HG03521 (cell line): ENCODE data around the gene SMIM41.
"Not testable (repeated sequence)": the region's sequence is repeated elsewhere in the genome, so short reads cannot be mapped to it uniquely, and the experiment has no call there.

Experiments used
- ATAC-seq: cut with Tn5 transposase; IDR thresholded peaks from one replicate; pipeline ENCODE4 v1.9.1; 2021; ENCODE audit warnings: mild to moderate bottlenecking, moderate library complexity; ENCODE audit not compliant: unreplicated experiment

SMIM41 gene

DNA sequence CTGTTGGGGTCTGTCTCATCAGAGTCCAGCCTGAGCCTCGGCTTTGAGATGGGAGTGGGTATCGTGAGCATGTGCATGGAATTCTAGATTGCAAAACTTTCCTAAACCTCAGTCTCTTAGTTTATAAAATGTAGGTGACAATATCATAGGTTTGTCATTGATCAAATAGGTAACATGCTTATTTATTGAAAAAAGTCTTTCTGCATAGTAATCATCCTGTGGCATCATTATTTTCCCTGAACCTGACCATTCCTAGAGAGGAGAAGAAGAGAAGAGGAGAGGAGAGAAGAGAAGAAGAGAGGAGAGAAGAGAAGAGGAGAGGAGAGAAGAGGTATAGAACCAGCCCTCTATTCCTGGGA is 4.1 kb downstream of the SMIM41 start:
- ATAC-seq, result no peak

DNA sequence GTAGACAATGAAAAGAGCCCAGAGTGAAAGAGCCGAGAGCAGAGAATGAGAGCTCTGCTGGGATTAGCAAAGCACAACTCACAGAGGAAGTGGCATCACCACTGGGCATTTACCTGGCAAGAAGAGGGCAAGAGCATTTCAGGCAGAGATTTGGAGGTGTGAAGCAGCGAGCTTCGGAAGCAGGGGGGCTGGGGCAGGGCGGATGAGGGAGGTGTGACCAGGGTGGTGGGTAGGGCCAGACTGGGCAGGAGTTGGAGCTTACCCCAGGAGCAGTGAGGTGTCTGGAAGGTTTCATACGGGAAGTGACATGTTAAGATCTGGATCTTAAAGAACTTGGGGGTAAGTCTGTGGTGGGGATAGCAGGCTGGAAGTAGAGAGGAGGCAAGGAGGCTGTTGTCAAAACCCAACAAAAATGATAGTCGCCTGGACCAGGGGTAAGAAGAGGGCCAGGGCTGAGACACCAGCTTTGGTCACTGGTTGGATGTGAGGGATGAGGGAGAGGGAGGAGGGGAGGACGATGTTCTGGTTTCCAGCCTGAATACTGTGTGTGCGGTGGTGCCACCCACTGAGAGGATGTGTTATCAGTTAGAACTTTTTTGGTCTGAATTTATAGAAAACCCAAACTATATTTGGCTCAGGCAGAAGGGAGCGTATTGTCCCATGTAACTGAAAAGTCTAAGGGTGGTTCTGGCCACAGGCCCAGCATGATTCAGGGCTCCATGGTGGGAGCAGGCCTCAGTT is 5.2 kb downstream of the SMIM41 start:
- no peak for ATAC-seq

DNA sequence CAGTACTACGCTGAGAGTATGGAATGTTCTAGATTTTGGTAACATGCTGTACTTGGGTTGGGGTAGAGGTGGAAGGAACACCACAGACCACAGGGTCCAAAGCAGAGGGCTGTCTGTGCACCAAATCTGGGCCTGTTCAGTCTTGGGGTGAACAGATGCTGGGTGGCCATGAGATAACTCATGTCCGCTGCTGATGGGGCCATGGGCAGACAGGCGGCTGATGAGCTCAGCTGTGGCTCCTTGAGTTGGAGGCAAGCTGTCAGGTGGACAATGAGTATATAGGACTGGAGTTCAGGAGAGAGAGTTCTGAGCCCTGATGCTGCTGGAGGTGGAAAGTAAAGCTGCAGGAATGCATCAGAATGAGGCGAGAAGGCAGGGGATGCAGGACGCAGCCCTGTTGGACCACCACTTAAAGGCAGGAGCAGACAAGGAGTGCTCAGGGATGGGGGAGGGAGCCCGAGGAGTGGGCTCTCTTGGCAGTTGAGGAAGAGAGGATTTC is 6.2 kb downstream of the SMIM41 start:
- ATAC-seq, result no peak

DNA sequence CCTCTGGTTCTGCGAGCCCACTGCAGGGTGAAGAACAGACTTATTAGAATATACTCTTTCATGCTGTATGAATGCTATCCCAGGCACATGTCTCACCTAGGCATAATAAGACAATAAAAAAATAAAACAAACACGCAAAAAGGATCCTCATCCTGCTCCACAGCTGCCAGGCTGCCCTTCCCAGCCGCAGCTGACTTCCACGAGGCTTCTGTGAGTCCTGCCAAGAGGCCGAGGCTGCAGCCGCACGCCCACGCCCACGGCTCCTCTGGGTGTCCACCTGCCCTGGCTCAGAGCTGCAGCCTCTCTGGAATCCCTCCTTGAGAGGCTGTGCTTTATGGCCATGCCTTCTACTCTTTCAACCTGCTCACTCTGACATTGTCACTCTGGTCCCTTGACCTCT is 6.9 kb downstream of the SMIM41 start:
- ATAC-seq, result no peak

DNA sequence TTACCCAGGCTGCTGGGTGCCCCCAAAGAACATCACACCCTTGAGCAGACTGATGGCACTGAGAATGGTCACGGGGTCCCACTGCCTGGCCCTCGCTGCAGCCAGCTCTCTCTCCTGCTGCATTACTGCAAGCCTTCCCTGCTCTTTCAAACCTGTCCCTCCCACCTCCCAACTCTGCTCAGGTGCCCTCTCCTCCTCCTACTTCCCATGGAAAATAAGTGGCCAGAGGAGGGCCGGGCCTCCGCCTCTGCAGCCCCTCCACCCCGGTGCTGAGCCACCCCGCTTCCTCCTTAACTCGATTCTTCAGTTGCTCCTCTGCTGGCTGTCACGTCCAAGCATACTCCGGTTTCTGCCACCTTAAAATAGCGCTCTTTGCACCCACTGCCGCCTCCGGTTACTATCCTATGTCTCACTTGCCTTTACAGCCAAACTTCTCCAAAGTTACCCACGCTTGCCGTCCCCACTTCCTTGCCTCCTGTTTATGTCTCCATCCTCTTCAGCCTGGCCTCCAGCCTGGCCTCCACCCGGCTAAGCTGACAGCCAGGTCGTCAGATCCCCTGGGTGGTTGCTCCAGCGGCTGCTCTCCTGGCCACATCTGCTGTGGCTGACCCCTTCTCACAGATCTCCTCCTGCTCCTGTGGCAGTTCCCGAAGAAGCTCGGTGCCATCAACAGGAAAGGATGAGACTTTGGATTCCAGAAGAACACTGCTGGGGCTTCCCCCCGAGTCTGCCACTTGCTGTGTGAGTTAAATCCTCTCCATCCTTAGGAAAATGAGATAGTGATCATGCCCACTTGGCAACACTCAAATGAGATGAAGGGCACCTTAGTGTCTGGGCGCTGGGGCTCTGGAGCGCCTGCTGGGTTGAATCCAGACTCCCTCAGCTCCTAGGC is 7.7 kb downstream of the SMIM41 start:
- no peak for ATAC-seq

DNA sequence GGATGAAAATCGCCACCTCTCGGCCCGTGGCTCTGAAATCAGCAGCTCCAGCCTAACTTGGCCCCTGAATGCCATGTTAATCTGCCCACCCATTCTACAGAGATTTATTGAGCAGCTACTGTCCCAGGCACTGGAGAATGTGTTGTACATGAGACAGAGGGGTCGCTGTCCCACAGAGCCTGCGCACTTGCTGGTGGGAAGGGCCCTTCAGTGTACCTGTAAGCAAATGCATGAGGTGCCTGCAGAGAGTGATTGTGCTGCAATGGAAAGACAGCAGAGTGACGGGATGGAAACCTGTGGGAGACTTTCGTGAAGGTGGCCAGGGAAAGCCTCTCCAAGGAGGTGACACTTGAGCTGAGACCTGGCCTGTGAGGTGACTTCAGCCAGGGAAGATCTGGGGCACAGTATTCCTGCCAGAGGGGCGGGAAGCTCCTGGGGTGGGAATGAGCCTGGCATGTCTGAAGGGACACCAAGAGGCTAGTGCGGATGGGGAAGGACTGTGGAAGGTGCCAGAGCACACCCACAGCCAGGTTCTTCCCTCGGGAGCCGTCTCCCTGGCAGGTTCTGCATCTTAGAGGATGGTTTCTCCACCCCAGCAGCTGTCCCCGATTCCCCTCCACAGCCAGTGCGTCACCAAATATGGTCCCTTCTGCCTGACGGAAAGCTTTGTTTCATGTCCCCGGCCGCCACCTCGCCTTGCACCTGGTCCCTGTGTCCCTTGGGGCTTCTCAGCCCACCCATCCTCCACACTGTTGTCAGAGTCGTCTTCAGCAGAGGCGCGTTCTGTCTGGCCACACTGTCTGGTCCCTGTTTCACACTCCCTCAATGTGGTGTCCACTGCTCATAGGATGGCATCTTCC is 8.7 kb downstream of the SMIM41 start:
- ATAC-seq, result no peak

DNA sequence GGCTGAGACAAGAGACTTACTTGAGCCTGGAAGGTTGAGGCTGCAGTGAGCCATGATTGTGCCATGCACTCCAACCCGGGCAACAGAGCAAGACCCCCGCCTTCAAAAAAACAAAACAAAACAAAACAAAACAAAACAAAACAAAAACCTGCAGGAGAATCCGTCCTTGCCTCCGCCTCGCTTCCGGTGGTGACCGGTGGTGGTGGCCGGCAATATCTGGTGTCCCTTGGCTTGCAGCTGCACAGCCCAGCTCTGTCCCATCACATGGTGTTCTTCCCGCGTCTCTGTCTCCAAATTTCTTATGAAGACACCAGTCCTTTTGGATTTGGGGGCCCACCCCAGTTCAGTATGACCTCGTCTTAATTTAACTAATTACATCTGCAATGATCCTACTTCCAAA is 10.0 kb downstream of the SMIM41 start:
- no peak for ATAC-seq

DNA sequence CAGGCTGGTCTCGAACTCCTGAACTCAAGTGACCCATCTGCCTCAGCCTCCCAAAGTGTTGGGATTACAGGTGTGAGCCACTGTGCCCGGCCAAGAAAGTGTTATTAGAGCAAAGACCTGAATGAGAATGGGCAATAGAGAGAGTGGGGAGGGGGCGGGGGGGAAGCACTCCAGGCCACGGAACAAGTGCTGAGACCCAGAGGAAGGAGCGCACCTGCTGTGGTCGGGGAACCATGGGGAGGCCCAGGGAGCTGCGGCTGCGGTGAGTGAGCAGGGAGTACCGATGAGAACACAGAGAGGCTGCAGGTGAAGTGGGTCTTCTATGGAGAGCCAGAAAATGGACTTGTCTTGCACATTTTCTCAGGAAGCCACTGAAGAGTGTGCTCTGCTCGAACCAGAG is 10.8 kb downstream of the SMIM41 start:
- no peak for ATAC-seq

DNA sequence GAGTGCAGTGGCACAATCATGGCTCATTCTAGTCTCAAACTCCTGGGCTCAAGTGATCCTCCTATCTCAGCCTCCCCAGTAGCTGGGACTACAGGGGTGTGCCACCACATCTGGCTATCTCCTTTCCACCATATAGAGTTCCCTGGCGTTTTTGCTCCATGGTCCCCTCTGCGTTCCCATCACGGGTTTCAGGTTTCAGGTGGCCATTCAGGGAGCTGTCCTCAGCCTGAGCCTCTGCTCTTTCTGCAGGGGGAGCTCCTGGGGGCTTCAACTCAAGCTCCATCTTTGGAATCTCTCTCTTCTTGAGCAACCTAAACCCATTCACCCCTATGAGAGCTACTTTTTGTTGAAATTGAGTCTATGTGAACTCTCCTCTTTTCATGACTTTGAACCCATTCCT is 11.6 kb downstream of the SMIM41 start:
- no peak for ATAC-seq

DNA sequence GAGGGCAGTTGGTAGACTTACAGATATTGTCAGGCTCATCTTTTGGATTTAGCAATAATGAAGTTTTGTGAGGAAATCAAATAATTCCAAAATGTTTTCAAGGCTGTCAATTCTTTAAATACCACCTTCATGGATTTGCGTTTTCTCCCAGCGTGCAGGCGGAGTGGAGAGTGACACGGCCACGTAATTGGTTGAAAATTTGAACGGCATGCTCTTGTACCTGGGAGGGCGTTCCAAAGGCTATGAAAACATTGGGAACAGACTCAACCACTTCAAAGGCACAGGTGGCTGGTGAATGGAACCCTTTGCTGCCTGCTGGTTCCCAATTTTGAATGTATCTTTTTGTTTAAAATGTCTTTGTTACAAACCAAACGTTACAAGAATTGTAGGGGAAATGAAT is 12.4 kb downstream of the SMIM41 start:
- ATAC-seq, result no peak

DNA sequence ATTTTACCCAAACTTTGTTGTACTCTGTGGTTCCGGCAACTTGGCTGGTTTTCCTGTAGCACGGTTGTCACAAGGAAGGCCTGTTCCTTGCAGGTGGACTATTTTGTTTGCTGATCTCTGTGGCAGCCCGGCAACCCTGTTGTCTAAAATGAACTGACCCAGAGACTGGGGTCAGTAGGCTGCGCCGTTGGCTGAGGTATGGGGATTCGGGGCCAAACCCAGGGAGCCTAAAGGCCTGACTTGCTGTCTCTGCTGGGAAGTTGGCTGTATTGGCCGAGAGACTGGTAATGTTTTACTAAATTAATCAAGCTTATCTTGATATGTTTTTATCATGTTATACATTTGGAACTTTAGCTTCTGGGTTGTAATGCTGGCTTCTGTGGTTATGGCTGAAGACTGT is 13.8 kb downstream of the SMIM41 start:
- no peak for ATAC-seq

DNA sequence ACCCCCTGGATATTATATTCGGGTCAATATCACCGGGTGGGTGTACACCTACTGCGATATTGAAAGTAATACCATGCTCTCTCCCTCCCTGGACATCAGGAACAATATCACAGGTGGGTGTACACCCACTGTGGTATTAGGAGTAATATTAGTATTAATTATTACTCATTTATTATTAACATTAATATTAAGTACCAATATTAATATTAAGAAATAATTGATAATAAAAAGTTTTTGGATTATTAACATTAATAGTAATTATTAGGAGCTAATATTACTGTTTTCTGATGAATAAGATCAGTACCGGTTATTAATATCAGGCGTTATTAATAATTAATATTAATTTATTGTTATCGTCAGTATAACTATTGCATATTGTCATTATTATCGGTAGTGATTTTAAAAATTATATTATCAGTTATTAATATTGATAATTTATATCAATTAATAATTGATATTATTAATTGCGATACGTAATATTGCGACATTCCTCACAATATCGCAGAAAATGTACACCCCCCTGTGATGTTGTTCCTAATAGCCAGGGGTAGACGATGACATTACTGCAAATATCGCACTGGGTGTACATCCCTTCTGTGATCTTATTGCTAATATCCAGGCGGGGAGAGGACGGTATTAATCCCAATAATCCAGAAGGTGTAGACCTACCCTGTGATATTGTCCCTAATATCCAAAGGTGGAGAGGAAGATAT is 17.0 kb downstream of the SMIM41 start:
- no peak for ATAC-seq

DNA sequence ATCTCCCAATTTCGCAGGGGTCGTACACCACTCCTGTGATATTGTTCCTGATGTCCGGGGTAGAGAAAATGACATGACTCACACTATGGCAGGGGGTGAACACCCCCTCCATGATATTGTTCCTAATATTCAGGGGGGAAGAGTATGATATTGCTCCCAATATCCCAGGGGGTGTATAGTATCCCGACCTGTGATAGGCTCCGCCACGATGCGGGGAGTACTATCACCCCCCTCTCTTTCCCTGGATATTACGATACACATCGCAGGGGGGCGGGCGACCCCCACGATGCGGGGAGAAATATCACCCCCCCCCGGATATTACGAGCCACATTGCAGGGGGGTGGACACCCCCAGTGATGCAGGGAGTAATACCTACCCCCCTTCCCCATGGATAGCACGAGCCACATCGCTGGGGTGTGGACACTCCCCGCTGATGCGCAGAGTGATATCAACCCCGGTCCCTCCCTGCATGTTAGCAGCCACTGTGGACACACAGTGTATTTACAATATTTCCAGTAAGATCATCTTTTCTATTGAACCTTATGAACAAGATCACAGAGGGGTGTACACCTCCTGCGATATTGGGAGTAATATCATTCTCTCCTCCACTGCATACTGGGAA is 17.7 kb downstream of the SMIM41 start:
- no peak for ATAC-seq

DNA sequence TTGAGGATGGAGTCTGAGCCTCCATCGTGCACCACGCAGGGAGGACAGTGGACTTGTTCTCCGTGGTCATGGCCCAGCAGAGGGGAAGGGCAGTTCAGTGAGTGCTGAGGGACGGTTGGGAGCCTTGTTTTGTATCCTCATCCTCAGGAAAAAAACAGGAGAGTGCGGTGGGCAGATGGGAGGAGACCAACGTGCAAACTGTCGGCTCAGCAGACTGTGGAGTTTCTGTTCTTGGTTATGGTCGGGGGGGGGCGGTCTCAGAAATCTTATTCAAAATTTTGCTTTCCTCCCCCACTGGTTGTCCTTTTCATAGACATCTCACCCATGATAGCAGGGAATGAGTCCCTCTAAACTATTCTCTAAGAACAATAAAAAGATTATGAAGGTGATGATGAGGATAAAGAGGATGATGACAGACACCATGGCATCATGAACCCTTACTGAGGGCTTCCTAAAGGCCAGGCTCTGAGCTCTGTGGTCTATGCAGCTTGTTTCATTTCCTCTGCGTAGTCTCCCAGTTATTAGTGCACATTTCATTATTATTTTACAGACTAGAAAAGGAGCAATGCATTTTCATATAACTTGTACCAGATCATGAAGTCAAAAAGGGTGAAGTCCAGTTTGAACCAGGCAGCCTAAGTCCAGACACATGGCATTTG is 25.1 kb downstream of the SMIM41 start:
- ATAC-seq, result not testable (repeated sequence)

DNA sequence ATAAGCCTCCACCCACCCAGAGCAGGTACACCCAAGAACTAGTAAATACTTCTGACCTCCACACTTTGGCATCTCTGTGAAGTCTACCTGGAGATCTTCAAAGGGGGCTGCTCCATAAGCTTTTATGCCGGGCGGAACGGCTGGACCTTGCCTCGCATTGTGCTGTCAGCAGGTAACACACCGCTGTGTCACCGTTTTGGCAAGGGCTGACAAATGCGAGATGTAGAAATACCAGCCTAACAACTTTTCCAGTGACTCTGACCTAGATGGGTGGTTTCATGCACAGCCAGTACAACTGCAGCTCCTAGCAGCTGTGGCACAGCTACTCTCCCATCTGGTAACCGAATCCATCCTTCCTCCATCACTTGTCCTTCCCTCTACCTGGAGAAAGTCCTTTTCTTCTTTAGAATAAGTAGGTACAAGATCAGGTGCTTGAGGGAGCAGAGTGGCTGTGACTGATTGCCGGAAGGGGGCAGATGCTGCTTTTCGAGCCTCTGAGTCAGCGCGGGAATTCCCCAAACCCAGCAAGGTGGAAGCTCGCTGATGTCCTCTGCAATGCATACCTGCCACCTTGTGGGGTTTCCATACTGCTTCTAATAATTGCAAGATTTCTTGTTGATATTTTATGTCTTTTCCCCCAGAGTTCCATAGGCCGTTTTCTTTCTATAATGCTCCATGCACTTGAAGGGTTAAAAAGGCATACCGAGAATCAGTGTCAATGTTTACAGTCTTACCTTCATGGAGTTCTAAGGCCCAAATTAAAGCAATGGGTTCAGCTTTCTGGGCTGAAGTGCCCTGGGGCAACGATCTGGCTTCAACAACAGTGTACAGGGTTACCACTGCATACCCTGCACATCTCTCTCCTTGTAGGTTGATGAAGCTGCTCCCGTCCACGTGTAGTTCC is 37.0 kb downstream of the SMIM41 start:
- ATAC-seq, result not testable (repeated sequence)

DNA sequence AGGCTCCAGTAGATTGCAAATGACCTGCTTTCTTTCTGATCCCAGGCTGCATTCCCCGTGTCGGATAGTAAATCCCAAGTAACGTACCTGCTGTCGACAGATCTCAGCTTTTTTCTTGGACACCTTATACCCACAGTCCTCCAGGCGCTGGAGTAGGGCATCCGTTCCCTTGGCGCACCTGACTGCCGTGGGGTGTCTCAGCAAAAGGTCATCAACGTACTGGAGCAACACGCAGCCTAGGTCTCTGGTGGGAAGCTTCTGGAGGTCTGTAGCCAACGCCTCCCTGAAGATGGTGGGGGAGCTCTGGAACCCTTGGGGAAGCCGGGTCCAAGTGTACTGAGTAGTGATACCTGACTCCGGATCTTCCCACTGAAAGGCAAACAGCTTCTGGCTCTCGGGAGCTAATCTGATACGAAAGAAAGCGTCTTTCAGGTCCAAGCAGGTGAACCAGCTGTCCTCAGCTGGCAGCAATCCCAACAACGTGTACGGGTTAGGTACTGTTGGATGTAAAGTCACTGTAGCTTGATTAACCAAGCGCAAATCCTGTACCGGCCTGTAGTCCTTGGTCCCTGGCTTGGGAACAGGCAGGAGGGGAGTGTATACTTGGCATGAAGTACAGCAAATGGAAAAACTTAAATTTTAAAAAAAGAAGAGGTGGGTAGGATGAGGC is 38.4 kb downstream of the SMIM41 start:
- ATAC-seq, result not testable (repeated sequence)

DNA sequence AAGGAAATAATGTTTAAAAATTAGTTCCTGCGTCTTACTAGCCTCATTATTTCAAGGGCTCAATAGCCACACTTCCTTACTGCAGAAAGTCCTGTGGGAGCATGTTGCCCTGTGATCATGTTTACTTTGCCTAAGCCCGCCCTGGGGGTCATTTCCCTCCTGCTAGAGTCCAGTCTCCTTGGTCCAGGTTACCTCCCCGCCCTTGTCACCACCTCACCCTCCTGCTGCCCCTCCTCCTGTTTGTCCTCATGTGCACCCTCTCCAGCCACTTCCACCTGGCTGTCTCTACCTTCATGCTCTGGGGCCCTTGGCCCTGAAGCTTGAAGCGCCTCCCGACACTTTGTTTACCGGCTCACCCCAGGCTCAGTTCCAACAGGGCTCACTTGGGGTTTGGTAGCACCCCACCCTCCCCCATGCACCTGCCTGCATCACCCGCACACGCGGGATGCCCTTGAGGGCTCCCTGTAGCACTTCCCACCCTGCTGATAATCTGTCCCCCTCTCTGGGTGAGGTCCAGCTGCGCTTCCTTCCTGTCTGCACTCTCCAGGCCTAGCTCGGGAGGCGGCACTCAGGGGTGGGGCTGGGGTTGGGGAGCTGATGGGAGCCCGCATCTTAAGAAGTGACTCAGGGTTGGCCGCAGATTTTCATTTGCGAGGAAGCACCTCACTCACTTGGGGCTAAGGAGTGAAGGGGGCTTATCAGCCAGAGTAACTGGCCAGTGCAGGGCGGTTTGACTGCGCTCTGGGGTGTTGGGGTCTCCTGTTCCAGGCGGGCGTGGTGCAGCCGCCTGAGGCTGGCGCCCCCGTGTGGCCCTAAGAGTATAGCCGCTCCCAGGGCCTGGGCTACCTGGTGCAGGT is 40.1 kb downstream of the SMIM41 start:
- no peak for ATAC-seq
